ENCODE data around the gene EPS15.

GRCh38 chr1:51560034-51560433 is 41.0 kb upstream of the EPS15 start:
- TF ChIP-seq CTCF (IDR thresholded peaks at IDR 0.05) (no peak), POLR2A (IDR thresholded peaks at IDR 0.05; ENCODE audit: low read depth) (no peak), POLR2AphosphoS5 (IDR thresholded peaks at IDR 0.05) (no peak), EP300 (IDR thresholded peaks at IDR 0.05) (no peak)
